Prostate gland (tissue), 2 donors: ENCODE data around the gene LCN12.

ENCODE experiments used
- CTCF ChIP-seq, 4 experiments: fragments of 200-600 bp in 2 of 4; fragments of 450-650 bp in 2 of 4; sonication (generic) in 2 of 4; IDR thresholded peaks; 1 replicate in 3 of 4; 2 replicates in 1 of 4; pipeline ENCODE4 v1.5.1; 2016 to 2019; ENCODE audit warnings: antibody characterized with exemption in 4 of 4, mild to moderate bottlenecking in 2 of 4, moderate library complexity in 2 of 4
- POLR2AphosphoS5 ChIP-seq: sonication (generic); formaldehyde crosslinking; IDR thresholded peaks from one replicate; pipeline ENCODE4 v1.6.1; 2017; ENCODE audit warnings: antibody characterized with exemption

GRCh38 chr9:136903041-136903554 is 49.0 kb upstream of the LCN12 start:
- no peak for TF ChIP-seq CTCF (IDR thresholded peaks at IDR 0.05)
- peak; percentile 34 for TF ChIP-seq POLR2AphosphoS5
